Measurements from ENCODE around the gene IKZF1.
A peak's percentile ranks its signal among the peaks of the same experiment; 100 is the strongest.

The IKZF1 gene

GRCh38 chr7:50262916-50263690, 41.4 kb upstream of the IKZF1 start:
- Histone ChIP-seq H2AFZ (ENCODE audit: low read depth, low read length) (peak overlapping the region; percentile 66; the same call in 1 of the 2 replicates), H3K4me3 (ENCODE audit: low read depth in 1 of 2, low read length in 2 of 2) (no peak overlapping the region), H3K9ac (ENCODE audit: low read depth, low read length) (no peak overlapping the region; the same call in 1 of the 2 replicates), H3K9me3 (ENCODE audit: insufficient read depth, low read length, severe bottlenecking) (no peaks in the 10 kb centered on the region), H3K4me2 (ENCODE audit: insufficient read depth, low read length) (0 out of 2 replicates have a peak overlapping the region, but pooled peaks have one; percentile 3), H3K36me3 (ENCODE audit: insufficient read depth, low read length) (no peaks in the 10 kb centered on the region), H3K4me1 (ENCODE audit: insufficient read depth, low read length) (peaks cover 70% of the 10 kb centered on the region), H4K20me1 (ENCODE audit: insufficient read depth, low read length) (no peaks in the 10 kb centered on the region), H3K27ac (ENCODE audit: low read length) (peak overlapping the region; percentile 57), H3K79me2 (ENCODE audit: insufficient read depth, low read length) (no peaks in the 10 kb centered on the region), H3K27me3 (ENCODE audit: insufficient read depth, low read length, poor library complexity) (no peaks in the 10 kb centered on the region)
- TF ChIP-seq EZH2 (IDR thresholded peaks at IDR 0.05; ENCODE audit: borderline replicate concordance, low read depth, low read length, severe bottlenecking): no peak
- no peak for TF ChIP-seq CTCF (IDR thresholded peaks at IDR 0.05; ENCODE audit: borderline replicate concordance, extremely low read depth, low read length, poor library complexity, severe bottlenecking)
- no peak for DNase-seq
- no peak for ATAC-seq (ENCODE audit: insufficient read depth, low read depth)

- DNase-seq (no peak), ATAC-seq (ENCODE audit: insufficient read depth, low read depth) (no peak)
- no peak overlapping the region for H3K4me3 ChIP-seq (ENCODE audit: low read depth in 1 of 2, low read length in 2 of 2)
- 0 out of 2 replicates have a peak overlapping the region, but pooled peaks have one; percentile 26 for H2AFZ ChIP-seq (ENCODE audit: low read depth, low read length)
- H3K79me2 ChIP-seq (ENCODE audit: insufficient read depth, low read length): no peaks in the 10 kb centered on the region
- H3K27me3 ChIP-seq (ENCODE audit: insufficient read depth, low read length, poor library complexity): no peaks in the 10 kb centered on the region
- peak overlapping the region; percentile 92 for H3K27ac ChIP-seq (ENCODE audit: low read length)
- no peaks in the 10 kb centered on the region for H3K9me3 ChIP-seq (ENCODE audit: insufficient read depth, low read length, severe bottlenecking)
- no peak overlapping the region for H3K4me2 ChIP-seq (ENCODE audit: insufficient read depth, low read length)
- H3K36me3 ChIP-seq (ENCODE audit: insufficient read depth, low read length): no peaks in the 10 kb centered on the region
- H4K20me1 ChIP-seq (ENCODE audit: insufficient read depth, low read length): no peaks in the 10 kb centered on the region
- H3K4me1 ChIP-seq (ENCODE audit: insufficient read depth, low read length): peaks cover 89% of the 10 kb centered on the region
- TF ChIP-seq EZH2 (IDR thresholded peaks at IDR 0.05; ENCODE audit: borderline replicate concordance, low read depth, low read length, severe bottlenecking) (no peak), CTCF (IDR thresholded peaks at IDR 0.05; ENCODE audit: borderline replicate concordance, extremely low read depth, low read length, poor library complexity, severe bottlenecking) (no peak)
- H3K9ac ChIP-seq (ENCODE audit: low read depth, low read length): no peak overlapping the region
Measured at GRCh38 chr7:50264908-50265307, 39.6 kb upstream of the IKZF1 start.

- Histone ChIP-seq H3K79me2 (ENCODE audit: insufficient read depth, low read length) (no peaks in the 10 kb centered on the region), H3K36me3 (ENCODE audit: insufficient read depth, low read length) (no peaks in the 10 kb centered on the region), H4K20me1 (ENCODE audit: insufficient read depth, low read length) (no peaks in the 10 kb centered on the region), H3K4me1 (ENCODE audit: insufficient read depth, low read length) (peaks cover 90% of the 10 kb centered on the region), H3K27ac (ENCODE audit: low read length) (peak overlapping the region; percentile 92), H3K4me2 (ENCODE audit: insufficient read depth, low read length) (peak overlapping the region; percentile 66), H3K4me3 (ENCODE audit: low read depth in 1 of 2, low read length in 2 of 2) (peak overlapping the region in 1 of 2 experiments; percentile 38; a peak in 2 of 4 replicates), H2AFZ (ENCODE audit: low read depth, low read length) (peak overlapping the region; percentile 56), H3K27me3 (ENCODE audit: insufficient read depth, low read length, poor library complexity) (no peaks in the 10 kb centered on the region), H3K9ac (ENCODE audit: low read depth, low read length) (peak overlapping the region; percentile 60), H3K9me3 (ENCODE audit: insufficient read depth, low read length, severe bottlenecking) (peaks cover 4% of the 10 kb centered on the region)
- TF ChIP-seq EZH2 (IDR thresholded peaks at IDR 0.05; ENCODE audit: borderline replicate concordance, low read depth, low read length, severe bottlenecking) (no peak), CTCF (IDR thresholded peaks at IDR 0.05; ENCODE audit: borderline replicate concordance, extremely low read depth, low read length, poor library complexity, severe bottlenecking) (peak; percentile 9)
- ATAC-seq (ENCODE audit: insufficient read depth, low read depth): peak; percentile 48
- peak; percentile 77 for DNase-seq
Measured at GRCh38 chr7:50265968-50266634, 38.4 kb upstream of the IKZF1 start.

Measured in DND-41 (cell line).